Mesenchymal stem cell (in vitro differentiated cells and primary cell): ENCODE data around the gene BGLAP.
"Not testable (repeated sequence)": the region's sequence is repeated elsewhere in the genome, so short reads cannot be mapped to it uniquely, and the experiment has no call there.

Experiments
- DNase-seq: peaks from one replicate; pipeline ENCODE4 v3.0.0-alpha.2; 2013
- H2AFZ ChIP-seq: one replicate; pipeline ENCODE4 v1.6.1; 2013; ENCODE audit warnings: low read depth, mild to moderate bottlenecking, control low read depth, inconsistent platforms, low read length, moderate library complexity
- H2AK5ac ChIP-seq: 2 replicates; pipeline ENCODE4 v1.6.1; 2013; ENCODE audit warnings: low read length, moderate library complexity, mild to moderate bottlenecking, inconsistent platforms; ENCODE audit not compliant: severe bottlenecking
- H2BK120ac ChIP-seq: one replicate; pipeline ENCODE4 v1.6.1; 2013; ENCODE audit warnings: low read depth, mild to moderate bottlenecking, inconsistent platforms, low read length, moderate library complexity
- H2BK12ac ChIP-seq, 2 experiments: one replicate each; pipeline ENCODE4 v1.6.1; 2013; ENCODE audit warnings: inconsistent platforms in 2 of 2, low read length in 2 of 2, mild to moderate bottlenecking in 2 of 2, moderate library complexity in 2 of 2, control low read depth in 1 of 2
- H2BK15ac ChIP-seq: one replicate; pipeline ENCODE4 v1.6.1; 2013; ENCODE audit warnings: mild to moderate bottlenecking, low read depth, inconsistent platforms; ENCODE audit not compliant: poor library complexity, severe bottlenecking
- H2BK5ac ChIP-seq: 2 replicates; pipeline ENCODE4 v1.6.1; 2013; ENCODE audit warnings: low read depth, mild to moderate bottlenecking, low read length, control low read depth, inconsistent platforms; ENCODE audit not compliant: poor library complexity, severe bottlenecking
- H3K14ac ChIP-seq, 2 experiments: one replicate each; pipeline ENCODE4 v1.6.1; 2013; ENCODE audit warnings: inconsistent platforms in 2 of 2, low read length in 2 of 2, control low read depth in 1 of 2, mild to moderate bottlenecking in 1 of 2, moderate library complexity in 1 of 2
- H3K18ac ChIP-seq, 2 experiments: one replicate each; pipeline ENCODE4 v1.6.1; 2013; ENCODE audit warnings: inconsistent platforms in 2 of 2, low read length in 2 of 2, control low read depth in 1 of 2, low read depth in 1 of 2, mild to moderate bottlenecking in 1 of 2
- H3K23ac ChIP-seq, 2 experiments: one replicate each; pipeline ENCODE4 v1.6.1; 2013; ENCODE audit warnings: inconsistent platforms in 2 of 2, low read length in 2 of 2, mild to moderate bottlenecking in 2 of 2, moderate library complexity in 2 of 2, control low read depth in 1 of 2
- H3K27ac ChIP-seq: 2 replicates; pipeline ENCODE4 v1.5.1; 2013; ENCODE audit warnings: mild to moderate bottlenecking, moderate library complexity, low read length, control low read depth, inconsistent platforms; ENCODE audit not compliant: poor library complexity, severe bottlenecking
- H3K27me3 ChIP-seq, 2 experiments: 2 replicates each; pipeline versions ENCODE4 v1.6.1 to v1.7.0; 2013; ENCODE audit warnings: low read length in 2 of 2, mild to moderate bottlenecking in 2 of 2, moderate library complexity in 2 of 2, control low read depth in 1 of 2, inconsistent platforms in 1 of 2; ENCODE audit not compliant: control insufficient read depth in 1 of 2, insufficient read depth in 1 of 2
- H3K36me3 ChIP-seq, 2 experiments: 2 replicates each; pipeline versions ENCODE4 v1.6.1 to v1.7.0; 2013; ENCODE audit warnings: low read length in 2 of 2, control low read depth in 1 of 2, inconsistent platforms in 1 of 2, low read depth in 1 of 2, mild to moderate bottlenecking in 1 of 2; ENCODE audit not compliant: insufficient read depth in 2 of 2, control insufficient read depth in 1 of 2
- H3K4ac ChIP-seq, 2 experiments: one replicate each; pipeline ENCODE4 v1.6.1; 2013; ENCODE audit warnings: inconsistent platforms in 2 of 2, low read length in 2 of 2, mild to moderate bottlenecking in 2 of 2, moderate library complexity in 2 of 2, control low read depth in 1 of 2, low read depth in 1 of 2
- H3K4me1 ChIP-seq: 2 replicates; pipeline ENCODE4 v1.6.1; 2013; ENCODE audit warnings: low read depth, low read length, control low read depth; ENCODE audit not compliant: control insufficient read depth, insufficient read depth
- H3K4me2 ChIP-seq: 2 replicates; pipeline ENCODE4 v1.6.1; 2013; ENCODE audit warnings: low read length, mild to moderate bottlenecking, inconsistent platforms; ENCODE audit not compliant: poor library complexity, severe bottlenecking
- H3K4me3 ChIP-seq, 2 experiments: 2 replicates each; pipeline versions ENCODE4 v1.5.1 to v1.7.0; 2013; ENCODE audit warnings: low read length in 2 of 2, mild to moderate bottlenecking in 2 of 2, control low read depth in 1 of 2, low read depth in 1 of 2; ENCODE audit not compliant: insufficient read depth in 1 of 2
- H3K79me1 ChIP-seq: replicated peaks from 2 replicates; pipeline ENCODE4 v1.6.1; 2013; ENCODE audit warnings: mild to moderate bottlenecking, control low read depth, low read length, inconsistent platforms; ENCODE audit not compliant: poor library complexity, severe bottlenecking
- H3K9ac ChIP-seq: 2 replicates; pipeline ENCODE4 v1.7.0; 2013; ENCODE audit warnings: mild to moderate bottlenecking, low read length, moderate library complexity
- H3K9me3 ChIP-seq: 2 replicates; pipeline ENCODE4 v1.7.0; 2013; ENCODE audit warnings: mild to moderate bottlenecking, low read length; ENCODE audit not compliant: control insufficient read depth
- H4K8ac ChIP-seq: one replicate; pipeline ENCODE4 v1.6.1; 2013; ENCODE audit warnings: inconsistent platforms, mild to moderate bottlenecking, low read length, moderate library complexity
- H4K91ac ChIP-seq: one replicate; pipeline ENCODE4 v1.6.1; 2013; ENCODE audit warnings: mild to moderate bottlenecking, low read length, inconsistent platforms
- WGBS: methylation state at CpG from one replicate; pipeline ENCODE4 v1.1.7; 2013; ENCODE audit warnings: mixed read lengths; 5-methylcytosine and 5-hydroxymethylcytosine counted together

Gene BGLAP

GRCh38 chr1:156216361-156217086 is 25.5 kb upstream of the BGLAP start:
- H3K4me1 ChIP-seq, H2BK5ac ChIP-seq, H3K23ac ChIP-seq, H2BK120ac ChIP-seq, H3K4ac ChIP-seq, H3K18ac ChIP-seq, H3K27ac ChIP-seq, H4K8ac ChIP-seq, H3K14ac ChIP-seq, H2AK5ac ChIP-seq, H3K4me3 ChIP-seq, H3K27me3 ChIP-seq, DNase-seq, H2AFZ ChIP-seq, H4K91ac ChIP-seq, H2BK15ac ChIP-seq, H3K9me3 ChIP-seq, H2BK12ac ChIP-seq, H3K4me2 ChIP-seq, H3K9ac ChIP-seq: not testable (repeated sequence)
- 97% methylated on average over 34 of the region's 55 CpGs for WGBS
- H3K79me1 ChIP-seq: peaks cover 21% of the 10 kb centered on the region
- peaks cover 15 to 18% of the 10 kb centered on the region in 2 experiments for H3K36me3 ChIP-seq

DNA sequence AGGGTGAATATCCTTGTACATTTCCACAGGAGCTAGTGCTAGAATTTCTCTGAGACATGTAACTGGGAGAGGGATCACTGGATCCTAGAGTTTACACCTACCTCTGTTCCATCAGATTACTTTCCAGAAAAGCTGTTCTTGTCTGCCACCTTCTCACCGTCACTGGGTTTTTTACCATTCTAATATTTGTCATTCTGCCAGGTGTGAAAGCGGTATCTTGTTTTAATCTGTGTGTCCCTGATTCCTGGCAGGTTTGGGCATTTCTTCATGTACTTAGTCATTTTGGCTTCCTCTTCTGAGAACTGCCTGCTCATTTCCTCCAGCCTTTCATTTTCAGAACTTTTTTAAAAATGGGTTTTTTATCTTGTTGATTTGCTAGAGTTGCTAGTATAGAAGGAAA is 24.1 kb upstream of the BGLAP start:
- no peak overlapping the region for H3K4ac ChIP-seq
- peaks cover 19 to 23% of the 10 kb centered on the region in 2 experiments for H3K36me3 ChIP-seq
- no peak overlapping the region for H2BK12ac ChIP-seq
- no peak overlapping the region for H2AFZ ChIP-seq
- H2BK120ac ChIP-seq: no peak overlapping the region
- H3K18ac ChIP-seq: no peak overlapping the region
- peaks cover 16% of the 10 kb centered on the region for H3K4me1 ChIP-seq
- H4K8ac ChIP-seq: no peak overlapping the region
- H3K9me3 ChIP-seq: no peaks in the 10 kb centered on the region
- H3K23ac ChIP-seq: no peak overlapping the region
- no peak overlapping the region for H3K4me2 ChIP-seq
- no peak for DNase-seq
- H3K4me3 ChIP-seq: peak overlapping the region in 1 of 2 experiments; percentile 51
- no peak overlapping the region for H4K91ac ChIP-seq
- no peak overlapping the region for H2BK5ac ChIP-seq
- WGBS: 100% methylated on average over 2 of the region's 2 CpGs
- H3K9ac ChIP-seq: peak overlapping the region; percentile 70
- H3K79me1 ChIP-seq: peaks cover 22% of the 10 kb centered on the region
- H3K27ac ChIP-seq: no peak overlapping the region
- H2BK15ac ChIP-seq: no peak overlapping the region
- no peaks in the 10 kb centered on the region for H3K27me3 ChIP-seq
- H3K14ac ChIP-seq: no peak overlapping the region
- peak overlapping the region; percentile 67 for H2AK5ac ChIP-seq

DNA sequence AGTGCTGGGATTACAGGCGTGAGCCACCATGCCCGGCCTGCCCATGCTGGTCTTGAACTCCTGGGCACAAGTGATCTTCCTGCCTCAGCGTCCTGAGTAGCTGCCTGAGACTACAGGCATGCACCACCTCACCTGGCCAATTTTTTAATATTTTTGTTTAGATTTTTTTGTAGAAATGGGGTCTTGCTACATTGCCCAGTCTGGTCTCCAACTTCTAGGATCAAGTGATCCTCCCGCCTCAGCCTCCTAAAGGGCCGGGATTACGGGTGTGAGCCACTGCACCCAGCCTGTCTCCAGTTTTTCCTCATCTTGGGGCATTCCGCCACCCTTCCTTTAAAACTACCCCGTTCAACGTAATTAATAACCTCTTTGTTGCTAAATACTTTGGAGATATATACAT is 21.8 kb upstream of the BGLAP start:
- Histone ChIP-seq H2BK120ac (no peak overlapping the region), H4K8ac (no peak overlapping the region), H3K9ac (no peak overlapping the region), H3K23ac (no peak overlapping the region), H3K4me2 (no peak overlapping the region), H2BK5ac (no peak overlapping the region), H3K4ac (no peak overlapping the region), H2BK12ac (no peak overlapping the region), H3K4me1 (peaks cover 18% of the 10 kb centered on the region), H2AK5ac (no peak overlapping the region), H3K79me1 (peaks cover 18% of the 10 kb centered on the region), H3K4me3 (no peak overlapping the region), H3K9me3 (no peaks in the 10 kb centered on the region), H3K14ac (no peak overlapping the region), H4K91ac (no peak overlapping the region), H2BK15ac (no peak overlapping the region), H3K27me3 (no peaks in the 10 kb centered on the region), H3K27ac (no peak overlapping the region), H2AFZ (no peak overlapping the region), H3K36me3 (peaks cover 22 to 34% of the 10 kb centered on the region in 2 experiments), H3K18ac (no peak overlapping the region)
- 93% methylated on average over 5 of the region's 9 CpGs for WGBS
- DNase-seq: no peak

GRCh38 chr1:156221986-156222692 is 19.8 kb upstream of the BGLAP start:
- H3K4ac ChIP-seq: no peak overlapping the region
- no peak overlapping the region for H4K8ac ChIP-seq
- peaks cover 23% of the 10 kb centered on the region for H3K79me1 ChIP-seq
- peaks cover 25 to 43% of the 10 kb centered on the region in 2 experiments for H3K36me3 ChIP-seq
- H3K4me1 ChIP-seq: peaks cover 18% of the 10 kb centered on the region
- H2BK120ac ChIP-seq: no peak overlapping the region
- H2BK15ac ChIP-seq: no peak overlapping the region
- H3K27me3 ChIP-seq: no peaks in the 10 kb centered on the region
- no peak overlapping the region for H3K4me3 ChIP-seq
- over 99% methylated on average over 11 of the region's 13 CpGs for WGBS
- H4K91ac ChIP-seq: no peak overlapping the region
- H3K9me3 ChIP-seq: no peaks in the 10 kb centered on the region
- DNase-seq: no peak
- no peak overlapping the region for H3K23ac ChIP-seq
- no peak overlapping the region for H3K18ac ChIP-seq
- H3K4me2 ChIP-seq: no peak overlapping the region
- H2AK5ac ChIP-seq: peak overlapping the region; percentile 41
- H2AFZ ChIP-seq: no peak overlapping the region
- H2BK12ac ChIP-seq: no peak overlapping the region
- no peak overlapping the region for H3K27ac ChIP-seq
- H2BK5ac ChIP-seq: no peak overlapping the region
- no peak overlapping the region for H3K9ac ChIP-seq
- no peak overlapping the region for H3K14ac ChIP-seq
